Body of pancreas (tissue), 4 donors: ENCODE results near the gene EIF4ENIF1. TPM values are rescaled to one million over a fixed set of nuclear protein-coding genes. Genes with fewer than 3 reads are reported as not detected.

ENCODE experiments used
- ATAC-seq: fragments of 150-250 bp; one replicate; pipeline ENCODE4 v1.9.1; 2016
- DNase-seq, 4 donors: peaks; one replicate each; pipeline ENCODE4 v3.0.0-alpha.2; 2019
- H3K27ac ChIP-seq, 4 donors: fragments of 200-600 bp; sonication (generic); 1 replicate in 3 of 4; 2 replicates in 1 of 4; pipeline versions ENCODE4 v1.5.1 to v1.6.1; 2016 to 2019; ENCODE audit warnings: mild to moderate bottlenecking in 1 of 4, mixed read lengths in 1 of 4, moderate library complexity in 1 of 4
- H3K27me3 ChIP-seq, 2 donors: fragments of 200-600 bp; sonication (generic); one replicate each; pipeline ENCODE4 v1.6.0; 2016; ENCODE audit warnings: mild to moderate bottlenecking in 1 of 2
- H3K36me3 ChIP-seq, 2 donors: fragments of 200-600 bp; sonication (generic); replicated peaks in 1 of 2; 2 replicates each; pipeline ENCODE4 v1.5.1; 2016; ENCODE audit warnings: low read depth in 2 of 2; ENCODE audit not compliant: insufficient read depth in 1 of 2
- H3K4me1 ChIP-seq: fragments of 200-600 bp; sonication (generic); one replicate; pipeline ENCODE4 v1.6.0; 2016
- H3K4me3 ChIP-seq, 2 donors: fragments of 200-600 bp; sonication (generic); 1 replicate in 1 of 2; 2 replicates in 1 of 2; pipeline ENCODE4 v1.5.1; 2016 to 2019
- H3K9me3 ChIP-seq, 3 donors: fragments of 200-600 bp; sonication (generic); 1 replicate in 2 of 3; 2 replicates in 1 of 3; pipeline ENCODE4 v1.5.1; 2016
- CTCF ChIP-seq, 7 experiments: fragments of 450-650 bp in 4 of 7; fragments of 200-600 bp in 3 of 7; sonication (generic) in 3 of 7; IDR thresholded peaks; one replicate each; pipeline ENCODE4 v1.5.1; 2016 to 2019; ENCODE audit warnings: antibody characterized with exemption in 7 of 7
- POLR2A ChIP-seq, 3 donors: fragments of 450-650 bp; IDR thresholded peaks; one replicate each; pipeline ENCODE4 v1.6.1; 2016; ENCODE audit warnings: antibody characterized with exemption in 3 of 3, mild to moderate bottlenecking in 2 of 3
- WGBS, 2 donors: methylation state at CpG; one replicate each; pipeline ENCODE4 v1.1.5; 2017; 5-methylcytosine and 5-hydroxymethylcytosine counted together
- intact Hi-C: fragments of 100-400 bp; cut with DNase I; formaldehyde crosslinking; loops from one replicate; pipeline ENCODE4 v1.15.1; 2023
- total RNA-seq, 2 donors: library from RNA; depleted of rRNA; stranded (reverse); fragments of >200 nt; gene quantifications; one replicate each; pipeline ENCODE4 v1.1.0, GENCODE V29; 2016

Gene EIF4ENIF1
- total RNA-seq, 2 donors from 2014 or later = 7.5 to 10.9 TPM

- DNase-seq (no peak), ATAC-seq (peak; percentile 42)
Measured at GRCh38 chr22:31451709-31452571, 37.7 kb downstream of the EIF4ENIF1 start.

GRCh38 chr22:31449506-31449905 is 40.1 kb downstream of the EIF4ENIF1 start:
- H3K27me3 ChIP-seq = no peaks in the 10 kb centered on the region
- intact Hi-C loops = no loop called here
- H3K4me3 ChIP-seq = no peak overlapping the region
- ATAC-seq = no peak
- H3K36me3 ChIP-seq = peaks cover 0 to 17% of the 10 kb centered on the region in 2 donors
- H3K4me1 ChIP-seq = no peaks in the 10 kb centered on the region
- WGBS, 2 donors = 89 to 100% methylated on average over 4 of the region's 4 CpGs
- no peaks in the 10 kb centered on the region for H3K9me3 ChIP-seq
- DNase-seq = no peak
- no peak for TF ChIP-seq CTCF (IDR thresholded peaks at IDR 0.05)
- no peak for TF ChIP-seq POLR2A (IDR thresholded peaks at IDR 0.05)
- H3K27ac ChIP-seq = no peak overlapping the region

More at GRCh38 chr22:31451709-31452571, 37.7 kb downstream of the EIF4ENIF1 start:
- Histone ChIP-seq H3K4me3 (no peak overlapping the region), H3K36me3 (peaks cover 0 to 20% of the 10 kb centered on the region in 2 donors), H3K9me3 (no peaks in the 10 kb centered on the region), H3K27me3 (no peaks in the 10 kb centered on the region), H3K4me1 (no peaks in the 10 kb centered on the region), H3K27ac (no peak overlapping the region)
- intact Hi-C loops = no loop called here
- TF ChIP-seq POLR2A (IDR thresholded peaks at IDR 0.05) = no peak
- TF ChIP-seq CTCF (IDR thresholded peaks at IDR 0.05) = peak in 5 of 7 experiments; percentile 8 to 29 (median 25)
- 70 to 73% methylated on average over 5 of the region's 5 CpGs for WGBS, 2 donors

GRCh38 chr22:31448382-31448781 is 41.3 kb downstream of the EIF4ENIF1 start:
- intact Hi-C loops = no loop called here
- Histone ChIP-seq H3K4me1 (no peaks in the 10 kb centered on the region), H3K4me3 (no peak overlapping the region), H3K9me3 (no peaks in the 10 kb centered on the region), H3K27ac (no peak overlapping the region), H3K36me3 (peaks cover 0 to 7% of the 10 kb centered on the region in 2 donors), H3K27me3 (no peaks in the 10 kb centered on the region)
- no peak for DNase-seq
- no peak for TF ChIP-seq POLR2A (IDR thresholded peaks at IDR 0.05)
- TF ChIP-seq CTCF (IDR thresholded peaks at IDR 0.05) = no peak
- WGBS, 2 donors = 87 to 100% methylated on average over 2 of the region's 2 CpGs
- ATAC-seq = no peak

- Histone ChIP-seq H3K9me3 (no peaks in the 10 kb centered on the region), H3K27ac (no peak overlapping the region), H3K4me1 (no peaks in the 10 kb centered on the region), H3K4me3 (no peak overlapping the region), H3K36me3 (peaks cover 0 to 13% of the 10 kb centered on the region in 2 donors), H3K27me3 (no peaks in the 10 kb centered on the region)
- 86 to 88% methylated on average over 3 of the region's 3 CpGs for WGBS, 2 donors
- intact Hi-C loops = no loop called here
- no peak for ATAC-seq
- no peak for DNase-seq
- no peak for TF ChIP-seq CTCF (IDR thresholded peaks at IDR 0.05)
- no peak for TF ChIP-seq POLR2A (IDR thresholded peaks at IDR 0.05)
Measured at GRCh38 chr22:31447337-31447736, 42.3 kb downstream of the EIF4ENIF1 start.
